ENCODE data around the gene MCTP2.
"Not testable (repeated sequence)": the region's sequence is repeated elsewhere in the genome, so short reads cannot be mapped to it uniquely, and the experiment has no call there.

Gene MCTP2

GRCh38 chr15:94237903-94238302, 6.5 kb downstream of the MCTP2 start:
- DNase-seq, result no peak

GRCh38 chr15:94238539-94239118, 7.3 kb downstream of the MCTP2 start:
- no peak for DNase-seq

GRCh38 chr15:94239474-94239873, 8.1 kb downstream of the MCTP2 start:
- DNase-seq, result peak; percentile 30

- DNase-seq, result no peak
Observed at GRCh38 chr15:94240480-94240879, 9.1 kb downstream of the MCTP2 start.

- no peak for DNase-seq
Observed at GRCh38 chr15:94242257-94242656, 10.9 kb downstream of the MCTP2 start.

GRCh38 chr15:94243003-94243402, 11.6 kb downstream of the MCTP2 start:
- not testable (repeated sequence) for DNase-seq

- no peak for DNase-seq
Observed at GRCh38 chr15:94243418-94243817, 12.1 kb downstream of the MCTP2 start.

- DNase-seq, result no peak
Observed at GRCh38 chr15:94246016-94246415, 14.7 kb downstream of the MCTP2 start.

- no peak for DNase-seq
Observed at GRCh38 chr15:94247789-94248638, 16.7 kb downstream of the MCTP2 start.

GRCh38 chr15:94250801-94251200, 19.4 kb downstream of the MCTP2 start:
- DNase-seq, result no peak

- no peak for DNase-seq
Observed at GRCh38 chr15:94252223-94252766, 20.9 kb downstream of the MCTP2 start.

- DNase-seq, result no peak
Observed at GRCh38 chr15:94252906-94253491, 21.6 kb downstream of the MCTP2 start.

GRCh38 chr15:94253742-94254141, 22.4 kb downstream of the MCTP2 start:
- no peak for DNase-seq

- no peak for DNase-seq
Observed at GRCh38 chr15:94255540-94255939, 24.2 kb downstream of the MCTP2 start.

- no peak for DNase-seq
Observed at GRCh38 chr15:94256511-94256910, 25.1 kb downstream of the MCTP2 start.

- not testable (repeated sequence) for DNase-seq
Observed at GRCh38 chr15:94257776-94258175, 26.4 kb downstream of the MCTP2 start.

GRCh38 chr15:94258246-94258645, 26.9 kb downstream of the MCTP2 start:
- no peak for DNase-seq

GRCh38 chr15:94259121-94259751, 27.9 kb downstream of the MCTP2 start:
- DNase-seq, result no peak

GRCh38 chr15:94259863-94260262, 28.5 kb downstream of the MCTP2 start:
- DNase-seq, result no peak

- DNase-seq, result no peak
Observed at GRCh38 chr15:94262201-94262600, 30.8 kb downstream of the MCTP2 start.

- DNase-seq, result no peak
Observed at GRCh38 chr15:94263341-94264273, 32.2 kb downstream of the MCTP2 start.

- DNase-seq, result no peak
Observed at GRCh38 chr15:94265009-94265408, 33.6 kb downstream of the MCTP2 start.

All from kidney glomerular epithelial cell (primary cell).